IMR-90 (cell line): ENCODE results near the gene ZNF410.
A peak's percentile ranks its signal among the peaks of the same experiment; 100 is the strongest.

Source experiments
- CEBPB ChIP-seq: IDR thresholded peaks from 2 replicates; pipeline ENCODE4 v1.6.1; 2012; ENCODE audit warnings: low read depth, low read length, improper control_type of control experiment
- CTCF ChIP-seq: conservative IDR thresholded peaks from 2 replicates; pipeline ENCODE4 v1.5.1; 2012; ENCODE audit warnings: mild to moderate bottlenecking, low read depth, low read length, improper control_type of control experiment
- FOS ChIP-seq: fragments of 150-350 bp; IDR thresholded peaks from 2 replicates; pipeline ENCODE4 v1.6.1; 2016; ENCODE audit warnings: low read depth, low read length
- MAFK ChIP-seq: IDR thresholded peaks from 2 replicates; pipeline ENCODE4 v1.6.1; 2012; ENCODE audit warnings: low read depth, low read length, improper control_type of control experiment
- MXI1 ChIP-seq: IDR thresholded peaks from 2 replicates; pipeline ENCODE4 v1.6.1; 2012; ENCODE audit warnings: low read depth, mild to moderate bottlenecking, low read length, moderate library complexity, borderline replicate concordance
- NFE2L2 ChIP-seq: fragments of 150-350 bp; IDR thresholded peaks from 2 replicates; pipeline ENCODE4 v1.6.1; 2016; ENCODE audit warnings: low read depth, mild to moderate bottlenecking, low read length
- POLR2A ChIP-seq: IDR thresholded peaks from 2 replicates; pipeline ENCODE4 v1.6.1; 2012; ENCODE audit warnings: mild to moderate bottlenecking, low read depth, low read length
- SMC3 ChIP-seq: fragments of 150-350 bp; IDR thresholded peaks from 2 replicates; pipeline ENCODE4 v1.6.1; 2016; ENCODE audit warnings: low read depth, mild to moderate bottlenecking, antibody characterized with exemption, low read length, moderate library complexity

GRCh38 chr14:73896521-73896920 is 9.9 kb downstream of the ZNF410 start:
- TF ChIP-seq CTCF (no peak), POLR2A (no peak), MXI1 (no peak), MAFK (no peak), NFE2L2 (no peak), CEBPB (no peak), FOS (0 out of 2 replicates have a peak, but pooled peaks have one; percentile 16), SMC3 (no peak)
